Astrocyte (in vitro differentiated cells and primary cell): ENCODE measurements around the gene LY6G5B.

Experiments used
- CTCF ChIP-seq: IDR thresholded peaks from 2 replicates; pipeline ENCODE4 v1.5.1; 2011; ENCODE audit warnings: low read depth, mild to moderate bottlenecking, inconsistent platforms, low read length, moderate library complexity; ENCODE audit not compliant: insufficient read depth
- EZH2 ChIP-seq: IDR thresholded peaks from 2 replicates; pipeline ENCODE4 v1.6.1; 2012; ENCODE audit warnings: mild to moderate bottlenecking, low read length, inconsistent platforms; ENCODE audit not compliant: insufficient read depth

GRCh38 chr6:31666337-31666965 is 3.3 kb upstream of the LY6G5B start:
- no peak for TF ChIP-seq CTCF
- no peak for TF ChIP-seq EZH2
